Neural crest cell (in vitro differentiated cells): ENCODE measurements around the gene FSD1L. TPM values are rescaled to one million over a fixed set of nuclear protein-coding genes. Genes with fewer than 3 reads are reported as not detected.

ENCODE experiments used
- DNase-seq: peaks from one replicate; pipeline ENCODE4 v3.0.0; 2021; ENCODE audit warnings: low read depth, mixed read lengths, low spot score
- H3K27ac Mint-ChIP-seq: one replicate; pipeline ENCODE4 v1.8.0; 2021; ENCODE audit warnings: mild to moderate bottlenecking, mixed read lengths; ENCODE audit not compliant: unreplicated experiment
- H3K27me3 Mint-ChIP-seq: 2 replicates; pipeline ENCODE4 v1.8.0; 2021; ENCODE audit warnings: low read depth, mild to moderate bottlenecking, mixed read lengths
- H3K36me3 Mint-ChIP-seq: 2 replicates; pipeline ENCODE4 v1.8.0; 2021; ENCODE audit warnings: low read depth, mild to moderate bottlenecking, mixed read lengths
- H3K4me1 Mint-ChIP-seq: 2 replicates; pipeline ENCODE4 v1.8.0; 2021; ENCODE audit warnings: mixed read lengths
- H3K4me3 Mint-ChIP-seq: one replicate; pipeline ENCODE4 v1.8.0; 2021; ENCODE audit warnings: mild to moderate bottlenecking, mixed read lengths
- H3K9me3 Mint-ChIP-seq: 2 replicates; pipeline ENCODE4 v1.8.0; 2021; ENCODE audit warnings: mixed read lengths
- total RNA-seq: library from RNA; stranded (reverse); gene quantifications from 2 replicates; pipeline ENCODE4 v1.2.1, GENCODE V29; 2021
- TF ChIP-seq, protein P1 (sequence below): fragments of 200-600 bp; sonication (generic); conservative IDR thresholded peaks from 2 replicates; pipeline ENCODE4 v1.5.0; 2021; ENCODE audit warnings: antibody characterized with exemption, mild to moderate bottlenecking

FSD1L gene
- total RNA-seq, 1 donor from 2014 or later = 17.0 TPM

DNA sequence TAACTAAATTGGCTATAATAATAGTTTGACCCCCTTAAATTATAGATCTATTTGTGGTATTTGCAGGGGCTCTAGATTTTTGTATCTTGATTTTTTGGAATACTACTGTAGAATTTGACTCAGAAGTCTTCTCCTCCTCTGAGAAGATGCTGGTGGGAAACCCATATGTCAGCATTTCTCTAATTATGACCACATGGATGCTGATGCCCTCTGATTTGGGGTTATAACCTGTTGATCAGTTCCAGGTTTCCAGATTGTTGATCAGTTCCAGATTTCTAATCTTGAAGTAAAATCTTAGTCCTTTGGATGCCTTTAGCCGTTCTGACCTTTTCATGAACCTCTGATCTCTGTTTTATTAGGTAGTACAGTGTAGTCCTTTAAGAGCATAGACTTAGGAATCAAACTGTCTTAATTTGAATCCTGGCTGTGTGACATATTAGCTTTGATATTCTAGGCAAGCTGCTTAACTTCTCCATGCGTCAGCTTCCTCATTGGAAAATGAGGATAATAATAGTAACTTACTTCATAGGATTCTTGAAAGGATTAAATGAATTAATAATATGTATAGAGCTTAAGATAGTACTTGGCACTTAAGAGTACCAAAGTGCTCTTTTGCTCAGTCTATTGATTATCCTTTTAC lies 8.1 kb downstream of the FSD1L start:
- DNase-seq = no peak
- peaks cover 13% of the 10 kb centered on the region for H3K36me3 Mint-ChIP-seq
- TF ChIP-seq, protein P1, sequence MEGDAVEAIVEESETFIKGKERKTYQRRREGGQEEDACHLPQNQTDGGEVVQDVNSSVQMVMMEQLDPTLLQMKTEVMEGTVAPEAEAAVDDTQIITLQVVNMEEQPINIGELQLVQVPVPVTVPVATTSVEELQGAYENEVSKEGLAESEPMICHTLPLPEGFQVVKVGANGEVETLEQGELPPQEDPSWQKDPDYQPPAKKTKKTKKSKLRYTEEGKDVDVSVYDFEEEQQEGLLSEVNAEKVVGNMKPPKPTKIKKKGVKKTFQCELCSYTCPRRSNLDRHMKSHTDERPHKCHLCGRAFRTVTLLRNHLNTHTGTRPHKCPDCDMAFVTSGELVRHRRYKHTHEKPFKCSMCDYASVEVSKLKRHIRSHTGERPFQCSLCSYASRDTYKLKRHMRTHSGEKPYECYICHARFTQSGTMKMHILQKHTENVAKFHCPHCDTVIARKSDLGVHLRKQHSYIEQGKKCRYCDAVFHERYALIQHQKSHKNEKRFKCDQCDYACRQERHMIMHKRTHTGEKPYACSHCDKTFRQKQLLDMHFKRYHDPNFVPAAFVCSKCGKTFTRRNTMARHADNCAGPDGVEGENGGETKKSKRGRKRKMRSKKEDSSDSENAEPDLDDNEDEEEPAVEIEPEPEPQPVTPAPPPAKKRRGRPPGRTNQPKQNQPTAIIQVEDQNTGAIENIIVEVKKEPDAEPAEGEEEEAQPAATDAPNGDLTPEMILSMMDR = no peak
- H3K4me1 Mint-ChIP-seq = peaks cover 35% of the 10 kb centered on the region
- H3K9me3 Mint-ChIP-seq = peaks cover 3% of the 10 kb centered on the region
- no peak overlapping the region for H3K27ac Mint-ChIP-seq
- H3K27me3 Mint-ChIP-seq = no peaks in the 10 kb centered on the region
- H3K4me3 Mint-ChIP-seq = no peak overlapping the region

- H3K4me3 Mint-ChIP-seq = no peak overlapping the region
- H3K9me3 Mint-ChIP-seq = peaks cover 3% of the 10 kb centered on the region
- TF ChIP-seq, protein P1 = no peak
- H3K27ac Mint-ChIP-seq = no peak overlapping the region
- no peaks in the 10 kb centered on the region for H3K27me3 Mint-ChIP-seq
- no peak for DNase-seq
- H3K36me3 Mint-ChIP-seq = peaks cover 13% of the 10 kb centered on the region
- H3K4me1 Mint-ChIP-seq = peaks cover 23% of the 10 kb centered on the region
Observed at GRCh38 chr9:105457560-105458294, 9.9 kb downstream of the FSD1L start.

DNA sequence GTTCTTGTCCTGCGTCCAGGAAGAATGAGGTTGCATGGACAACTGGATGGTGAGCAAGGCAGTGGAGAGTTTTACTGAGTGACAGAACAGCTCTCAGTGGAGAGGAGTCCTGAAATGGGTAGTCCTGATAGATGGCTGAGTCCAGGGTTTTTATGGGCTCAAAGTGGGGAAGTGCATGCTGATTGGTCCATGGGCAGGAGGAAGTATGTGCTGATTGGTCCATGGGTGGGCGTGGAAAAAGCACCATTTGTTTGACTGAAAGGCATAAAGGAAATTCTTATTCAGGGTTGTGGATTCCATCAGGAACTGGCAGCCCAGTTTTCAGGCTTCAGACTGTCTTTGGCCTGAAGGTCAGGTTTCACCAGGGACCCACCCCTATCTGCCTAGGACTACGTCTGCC lies 10.6 kb downstream of the FSD1L start:
- H3K27ac Mint-ChIP-seq = no peak overlapping the region
- H3K4me1 Mint-ChIP-seq = peaks cover 23% of the 10 kb centered on the region
- H3K27me3 Mint-ChIP-seq = no peaks in the 10 kb centered on the region
- no peak overlapping the region for H3K4me3 Mint-ChIP-seq
- no peak for DNase-seq
- H3K36me3 Mint-ChIP-seq = peaks cover 13% of the 10 kb centered on the region
- TF ChIP-seq, protein P1 = no peak
- H3K9me3 Mint-ChIP-seq = peaks cover 3% of the 10 kb centered on the region

DNA sequence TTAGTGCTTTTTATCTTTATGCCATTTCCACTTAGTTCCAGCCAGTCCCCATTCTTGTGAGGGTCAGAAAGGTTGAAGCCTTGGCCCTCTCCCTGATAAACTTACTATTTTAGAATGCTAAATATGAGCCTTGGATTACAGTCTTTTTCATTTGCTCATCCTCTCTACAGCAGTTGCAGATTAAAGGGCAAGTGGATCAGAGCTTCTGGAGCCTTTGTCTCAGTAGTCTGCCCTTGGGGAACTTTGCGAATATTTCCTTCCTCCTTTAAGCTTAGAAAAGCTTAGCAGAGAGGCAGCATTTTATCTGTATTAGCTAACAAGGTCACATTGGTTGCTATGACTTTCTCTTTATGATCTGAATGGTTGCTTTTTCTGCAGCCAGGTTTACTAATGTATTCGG lies 11.5 kb downstream of the FSD1L start:
- Mint-ChIP-seq H3K4me1 (peaks cover 23% of the 10 kb centered on the region), H3K27ac (no peak overlapping the region), H3K27me3 (no peaks in the 10 kb centered on the region), H3K9me3 (peaks cover 3% of the 10 kb centered on the region), H3K36me3 (peaks cover 18% of the 10 kb centered on the region), H3K4me3 (no peak overlapping the region)
- no peak for DNase-seq
- TF ChIP-seq, protein P1 = no peak

DNA sequence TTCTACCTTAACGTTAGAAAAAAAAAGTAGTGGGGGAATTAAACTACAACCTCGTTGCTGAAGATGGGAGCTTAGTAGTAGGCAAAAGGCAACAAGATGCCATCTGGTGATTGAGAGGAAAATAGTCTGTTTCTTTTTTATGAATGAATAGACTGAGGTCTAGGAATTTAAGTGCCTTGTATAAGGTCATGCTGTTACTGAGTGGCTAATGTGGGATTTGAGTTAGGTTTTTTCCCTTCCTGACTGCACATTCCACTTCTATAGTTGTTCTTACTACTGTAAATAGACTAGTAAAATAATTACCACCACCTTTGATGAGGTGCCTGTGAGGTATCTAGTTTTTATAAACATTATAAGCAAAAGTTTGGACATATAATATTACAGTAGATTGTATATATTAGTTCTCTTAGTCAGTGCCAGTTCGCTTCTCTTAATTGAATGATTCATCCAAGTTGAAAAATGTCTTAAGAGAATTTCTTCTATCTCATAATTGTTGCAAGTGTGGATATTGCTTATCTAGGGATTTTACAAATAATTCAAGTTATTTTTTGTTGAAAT lies 19.1 kb downstream of the FSD1L start:
- H3K9me3 Mint-ChIP-seq = peaks cover 15% of the 10 kb centered on the region
- no peak overlapping the region for H3K27ac Mint-ChIP-seq
- no peak overlapping the region for H3K4me3 Mint-ChIP-seq
- no peaks in the 10 kb centered on the region for H3K4me1 Mint-ChIP-seq
- H3K27me3 Mint-ChIP-seq = no peaks in the 10 kb centered on the region
- no peak for DNase-seq
- TF ChIP-seq, protein P1 = no peak
- peaks cover 54% of the 10 kb centered on the region for H3K36me3 Mint-ChIP-seq
